ENCODE data around the gene SPZ1. TPM values are rescaled to one million over a fixed set of nuclear protein-coding genes. Genes with fewer than 3 reads are reported as not detected.

SPZ1 gene
- total RNA-seq, 1 experiment from 2014 or later, result not detected

- intact Hi-C loops (cut with micrococcal nuclease; ENCODE audit: unreplicated experiment), result no loop called here
- Histone ChIP-seq H2AFZ (no peak overlapping the region), H3K27ac (no peak overlapping the region), H3K4me2 (no peak overlapping the region), H3F3A (ENCODE audit: insufficient read depth, low read depth) (no peaks in the 10 kb centered on the region), H3K27me3 (ENCODE audit: insufficient read depth, low read depth) (no peaks in the 10 kb centered on the region), H3K4me1 (replicated peaks; ENCODE audit: insufficient read depth) (no peaks in the 10 kb centered on the region), H3K4me3 (no peak overlapping the region), H3K36me3 (ENCODE audit: low read depth) (no peaks in the 10 kb centered on the region), H3K9me2 (ENCODE audit: insufficient read depth) (no peaks in the 10 kb centered on the region), H3K9me3 (ENCODE audit: insufficient read depth, low read depth) (no peaks in the 10 kb centered on the region), H3K79me2 (ENCODE audit: low read depth) (no peaks in the 10 kb centered on the region), H4K20me1 (ENCODE audit: insufficient read depth) (no peaks in the 10 kb centered on the region)
- POLR2A ChIA-PET (ENCODE audit: unreplicated experiment), result no interaction called here
- CTCF ChIA-PET, result no interaction called here
- no peak for DNase-seq
- no TSS peak for BruUV-seq (replicated peaks)
- TF ChIP-seq CTCF (conservative IDR thresholded peaks at IDR 0.05), result no peak
- no peak for TF ChIP-seq EZH2 (IDR thresholded peaks at IDR 0.05; ENCODE audit: low read depth)
Observed at GRCh38 chr5:80369521-80369920, 49.7 kb downstream of the SPZ1 start.

GRCh38 chr5:80370390-80370789 lies 50.6 kb downstream of the SPZ1 start:
- TF ChIP-seq CTCF (conservative IDR thresholded peaks at IDR 0.05) (no peak), EZH2 (IDR thresholded peaks at IDR 0.05; ENCODE audit: low read depth) (no peak)
- ChIA-PET CTCF (no interaction called here), POLR2A (ENCODE audit: unreplicated experiment) (no interaction called here)
- no peak overlapping the region for H3K27ac ChIP-seq
- H3K4me2 ChIP-seq, result no peak overlapping the region
- no peaks in the 10 kb centered on the region for H3K27me3 ChIP-seq (ENCODE audit: insufficient read depth, low read depth)
- no peak overlapping the region for H2AFZ ChIP-seq
- DNase-seq, result no peak
- H4K20me1 ChIP-seq (ENCODE audit: insufficient read depth), result no peaks in the 10 kb centered on the region
- H3K9me3 ChIP-seq (ENCODE audit: insufficient read depth, low read depth), result no peaks in the 10 kb centered on the region
- no peaks in the 10 kb centered on the region for H3K36me3 ChIP-seq (ENCODE audit: low read depth)
- no peaks in the 10 kb centered on the region for H3K9me2 ChIP-seq (ENCODE audit: insufficient read depth)
- H3K4me3 ChIP-seq, result no peak overlapping the region
- H3K79me2 ChIP-seq (ENCODE audit: low read depth), result no peaks in the 10 kb centered on the region
- intact Hi-C loops (cut with micrococcal nuclease; ENCODE audit: unreplicated experiment), result no loop called here
- BruUV-seq (replicated peaks), result no TSS peak
- no peaks in the 10 kb centered on the region for H3K4me1 ChIP-seq (replicated peaks; ENCODE audit: insufficient read depth)
- no peaks in the 10 kb centered on the region for H3F3A ChIP-seq (ENCODE audit: insufficient read depth, low read depth)

Other genes with a start within 250 kb of the SPZ1 start
- gene SERINC5, start 64.0 kb upstream of the SPZ1 start, total RNA-seq (2021), result 68.8 and 77.7 TPM in 2 replicates
- 27.7 and 34.4 TPM in 2 replicates for gene ZFYVE16, start 88.1 kb downstream of the SPZ1 start, total RNA-seq (2021)
- 1.4 and 1.7 TPM in 2 replicates for gene FAM151B, start 168.1 kb downstream of the SPZ1 start, total RNA-seq (2021)